ENCODE measurements around the gene KRTAP12-3.
"Not testable (repeated sequence)": the region's sequence is repeated elsewhere in the genome, so short reads cannot be mapped to it uniquely, and the experiment has no call there.

KRTAP12-3 gene

DNA sequence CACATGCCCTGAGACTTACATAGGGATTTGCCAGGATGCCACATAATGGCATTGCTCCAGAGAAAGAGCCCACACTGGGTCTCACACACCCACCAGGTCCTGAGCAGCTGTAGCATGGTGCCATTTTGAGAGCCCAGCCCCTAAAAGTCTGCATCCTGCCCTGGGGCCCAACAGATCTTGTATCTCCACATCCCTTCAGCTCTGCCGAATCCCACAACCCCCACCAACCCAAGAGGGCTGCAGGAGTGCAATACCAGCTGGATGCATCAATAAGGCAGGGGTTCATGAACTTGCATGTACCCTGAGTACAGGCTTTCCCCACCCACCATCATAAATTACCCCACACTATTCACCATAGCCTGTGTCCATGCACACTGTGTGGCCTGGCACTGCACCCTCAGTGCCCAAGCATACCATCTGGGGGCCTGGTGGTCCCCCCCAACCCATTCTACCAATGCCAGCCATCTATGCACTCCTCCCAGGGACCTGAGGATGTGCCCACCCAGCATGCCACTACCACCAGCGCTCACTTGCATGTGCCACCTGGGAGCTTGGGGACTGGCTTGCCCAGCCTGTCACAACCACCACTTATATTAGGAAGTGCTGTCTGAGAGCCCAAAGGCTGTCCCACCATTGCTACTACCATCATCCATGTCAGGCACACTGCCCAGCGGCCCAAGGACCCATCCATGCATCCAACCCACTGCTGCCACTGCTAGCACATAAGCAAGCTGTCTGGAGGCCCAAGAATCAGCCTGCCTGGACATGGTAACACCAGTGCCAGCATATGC lies 13.1 kb downstream of the KRTAP12-3 start:
- no peak overlapping the region for H3K4me3 ChIP-seq
- H3K4me1 ChIP-seq, result no peaks in the 10 kb centered on the region
- DNase-seq (ENCODE audit: low spot score in 2 of 2), result no peak
- no peaks in the 10 kb centered on the region for H3K36me3 ChIP-seq (replicated peaks)
- in situ Hi-C loops (cut with MboI; ENCODE audit: low sequenced_read_pairs), result no loop called here
- peaks cover 6% of the 10 kb centered on the region; the same call in 1 of the 2 replicates for H3K9me3 ChIP-seq
- peaks cover 7% of the 10 kb centered on the region; the same call in 1 of the 2 replicates for H3K27me3 ChIP-seq (ENCODE audit: low read depth)

GRCh38 chr21:44671911-44672310 lies 14.2 kb downstream of the KRTAP12-3 start:
- Histone ChIP-seq H3K27me3 (ENCODE audit: low read depth) (peaks cover 14% of the 10 kb centered on the region; the same call in 1 of the 2 replicates), H3K4me1 (no peaks in the 10 kb centered on the region), H3K4me3 (no peak overlapping the region), H3K9me3 (peaks cover 6% of the 10 kb centered on the region; the same call in 1 of the 2 replicates), H3K36me3 (replicated peaks) (no peaks in the 10 kb centered on the region)
- no peak for DNase-seq (ENCODE audit: low spot score in 2 of 2)
- in situ Hi-C loops (cut with MboI; ENCODE audit: low sequenced_read_pairs), result no loop called here

- Histone ChIP-seq H3K4me3 (no peak overlapping the region), H3K9me3 (peaks cover 3% of the 10 kb centered on the region; the same call in 1 of the 2 replicates), H3K4me1 (no peaks in the 10 kb centered on the region), H3K27me3 (ENCODE audit: low read depth) (peaks cover 16% of the 10 kb centered on the region; the same call in 1 of the 2 replicates), H3K36me3 (replicated peaks) (no peaks in the 10 kb centered on the region)
- in situ Hi-C loops (cut with MboI; ENCODE audit: low sequenced_read_pairs), result no loop called here
- DNase-seq (ENCODE audit: low spot score in 2 of 2), result no peak
These were observed 20.1 kb downstream of the KRTAP12-3 start for GRCh38 chr21:44677881-44678280.

- Histone ChIP-seq H3K9me3 (no peaks in the 10 kb centered on the region), H3K4me1 (no peaks in the 10 kb centered on the region), H3K36me3 (replicated peaks) (no peaks in the 10 kb centered on the region), H3K27me3 (ENCODE audit: low read depth) (peaks cover 10% of the 10 kb centered on the region; the same call in 1 of the 2 replicates), H3K4me3 (no peak overlapping the region)
- DNase-seq (ENCODE audit: low spot score in 2 of 2), result no peak
- in situ Hi-C loops (cut with MboI; ENCODE audit: low sequenced_read_pairs), result no loop called here
These were observed 23.4 kb downstream of the KRTAP12-3 start for GRCh38 chr21:44681152-44681551.

DNA sequence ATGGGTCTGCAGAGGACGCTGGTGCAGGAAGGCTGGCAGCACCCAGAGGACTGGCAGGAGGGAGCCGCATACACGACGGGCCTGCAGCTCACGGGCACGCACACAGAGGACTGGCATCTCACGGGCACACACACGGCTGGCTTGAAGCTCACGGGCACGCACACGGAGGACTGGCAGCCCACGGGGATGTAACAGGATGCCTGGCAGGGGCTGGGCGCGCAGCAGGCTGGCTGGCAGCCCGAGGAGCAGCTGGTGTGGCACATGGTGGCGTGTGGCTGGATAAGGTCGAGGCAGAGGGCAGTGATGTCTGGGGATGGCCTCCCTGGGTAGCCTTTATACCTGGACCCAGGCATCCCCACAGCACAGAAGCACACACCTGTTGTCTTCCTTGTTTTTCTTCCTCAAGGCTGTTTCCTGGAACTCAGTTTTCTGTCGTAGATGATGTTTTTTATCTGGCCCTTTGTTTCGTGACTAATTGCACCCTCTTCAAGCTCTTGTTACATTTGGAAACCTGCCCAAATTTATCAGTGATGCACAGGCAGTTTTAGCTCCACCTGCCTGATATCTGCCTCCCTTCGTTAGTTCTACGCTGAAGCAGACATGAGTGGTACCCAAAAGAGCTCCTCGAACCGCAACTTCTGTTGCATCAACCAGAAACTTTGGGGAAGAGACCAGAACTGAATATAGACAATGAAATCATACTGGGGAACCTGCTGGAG lies 24.3 kb downstream of the KRTAP12-3 start, which contains the start of gene KRTAP12-1:
Gene KRTAP12-1 (minus strand): TSS at position 303 of the 719 bp plus-strand sequence. CDS start 40 bp downstream, at position 263.
- Histone ChIP-seq H3K4me1 (no peaks in the 10 kb centered on the region), H3K36me3 (replicated peaks) (no peaks in the 10 kb centered on the region), H3K4me3 (no peak within 1 kb of the TSS), H3K27me3 (ENCODE audit: low read depth) (0 out of 2 replicates have a peak, but pooled peaks cover 4% of the 10 kb centered on the region), H3K9me3 (no peaks in the 10 kb centered on the region)
- in situ Hi-C loops (cut with MboI; ENCODE audit: low sequenced_read_pairs), result no loop called here
- no peak for DNase-seq (ENCODE audit: low spot score in 2 of 2)

DNA sequence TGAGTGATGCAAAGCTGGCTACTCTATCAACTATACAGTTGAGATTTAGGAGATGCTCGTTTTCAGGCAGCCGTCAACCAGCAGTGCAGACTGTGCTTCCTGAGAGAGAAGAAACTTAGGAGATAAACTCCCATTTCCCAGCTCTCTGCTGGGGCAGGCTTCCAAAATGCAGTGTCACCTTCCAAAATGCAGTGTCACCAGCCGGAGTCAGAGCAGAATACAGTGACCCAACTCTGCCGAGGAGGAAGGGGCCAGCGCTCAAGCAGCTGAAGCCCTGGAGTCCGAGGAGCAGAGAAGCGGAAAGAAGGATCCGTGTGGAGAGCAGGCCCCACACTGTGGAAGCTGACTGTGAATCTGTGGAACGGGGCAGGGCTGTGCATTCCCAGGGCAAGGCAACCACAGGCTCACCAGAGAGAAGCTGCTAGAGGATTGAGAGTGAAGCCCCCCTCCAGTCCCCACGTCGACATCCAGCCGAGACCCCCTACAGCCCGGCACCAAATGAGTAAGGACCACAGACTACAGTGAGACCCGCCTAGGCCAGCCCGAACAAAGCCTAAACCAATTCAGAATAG lies 24.9 kb downstream of the KRTAP12-3 start:
- no peaks in the 10 kb centered on the region for H3K9me3 ChIP-seq
- in situ Hi-C loops (cut with MboI; ENCODE audit: low sequenced_read_pairs), result no loop called here
- no peaks in the 10 kb centered on the region for H3K36me3 ChIP-seq (replicated peaks)
- H3K4me1 ChIP-seq, result no peaks in the 10 kb centered on the region
- DNase-seq (ENCODE audit: low spot score in 2 of 2), result no peak
- H3K4me3 ChIP-seq, result no peak overlapping the region
- 0 out of 2 replicates have a peak, but pooled peaks cover 4% of the 10 kb centered on the region for H3K27me3 ChIP-seq (ENCODE audit: low read depth)

- Histone ChIP-seq H3K27me3 (ENCODE audit: low read depth) (0 out of 2 replicates have a peak, but pooled peaks cover 4% of the 10 kb centered on the region), H3K9me3 (no peaks in the 10 kb centered on the region), H3K4me3 (no peak overlapping the region), H3K36me3 (replicated peaks) (no peaks in the 10 kb centered on the region), H3K4me1 (no peaks in the 10 kb centered on the region)
- DNase-seq (ENCODE audit: low spot score in 2 of 2), result no peak
- in situ Hi-C loops (cut with MboI; ENCODE audit: low sequenced_read_pairs), result no loop called here
These were observed 26.3 kb downstream of the KRTAP12-3 start for GRCh38 chr21:44684077-44684476.

- no peak overlapping the region for H3K4me3 ChIP-seq
- no peaks in the 10 kb centered on the region for H3K4me1 ChIP-seq
- in situ Hi-C loops (cut with MboI; ENCODE audit: low sequenced_read_pairs), result no loop called here
- H3K9me3 ChIP-seq, result no peaks in the 10 kb centered on the region
- DNase-seq (ENCODE audit: low spot score in 2 of 2), result no peak
- H3K36me3 ChIP-seq (replicated peaks), result no peaks in the 10 kb centered on the region
- H3K27me3 ChIP-seq (ENCODE audit: low read depth), result 0 out of 2 replicates have a peak, but pooled peaks cover 4% of the 10 kb centered on the region
These were observed 26.8 kb downstream of the KRTAP12-3 start for GRCh38 chr21:44684483-44684882.

DNA sequence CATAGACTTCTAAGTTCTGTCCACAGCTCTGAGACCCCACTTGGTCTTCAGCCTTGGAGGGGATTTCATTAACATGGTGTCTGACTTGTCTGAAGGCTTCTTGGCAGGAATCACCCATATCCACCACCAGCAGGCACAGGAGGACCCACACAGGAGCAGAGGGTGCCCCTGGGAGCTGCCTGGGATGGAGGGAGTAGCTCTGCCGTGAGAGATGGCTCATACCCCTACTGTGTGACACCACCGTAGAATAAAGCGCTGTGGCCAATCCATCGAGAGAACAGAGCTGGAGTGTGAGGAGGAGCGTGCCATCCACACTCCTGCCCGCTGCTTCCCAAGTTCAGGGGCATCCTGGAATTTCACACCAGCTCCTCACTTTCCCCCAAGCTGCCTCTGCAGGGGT lies 27.3 kb downstream of the KRTAP12-3 start:
- DNase-seq (ENCODE audit: low spot score in 2 of 2); H3K36me3 ChIP-seq (replicated peaks); in situ Hi-C loops (cut with MboI; ENCODE audit: low sequenced_read_pairs); H3K4me1 ChIP-seq; H3K4me3 ChIP-seq; H3K27me3 ChIP-seq (ENCODE audit: low read depth); H3K9me3 ChIP-seq: not testable (repeated sequence)

DNA sequence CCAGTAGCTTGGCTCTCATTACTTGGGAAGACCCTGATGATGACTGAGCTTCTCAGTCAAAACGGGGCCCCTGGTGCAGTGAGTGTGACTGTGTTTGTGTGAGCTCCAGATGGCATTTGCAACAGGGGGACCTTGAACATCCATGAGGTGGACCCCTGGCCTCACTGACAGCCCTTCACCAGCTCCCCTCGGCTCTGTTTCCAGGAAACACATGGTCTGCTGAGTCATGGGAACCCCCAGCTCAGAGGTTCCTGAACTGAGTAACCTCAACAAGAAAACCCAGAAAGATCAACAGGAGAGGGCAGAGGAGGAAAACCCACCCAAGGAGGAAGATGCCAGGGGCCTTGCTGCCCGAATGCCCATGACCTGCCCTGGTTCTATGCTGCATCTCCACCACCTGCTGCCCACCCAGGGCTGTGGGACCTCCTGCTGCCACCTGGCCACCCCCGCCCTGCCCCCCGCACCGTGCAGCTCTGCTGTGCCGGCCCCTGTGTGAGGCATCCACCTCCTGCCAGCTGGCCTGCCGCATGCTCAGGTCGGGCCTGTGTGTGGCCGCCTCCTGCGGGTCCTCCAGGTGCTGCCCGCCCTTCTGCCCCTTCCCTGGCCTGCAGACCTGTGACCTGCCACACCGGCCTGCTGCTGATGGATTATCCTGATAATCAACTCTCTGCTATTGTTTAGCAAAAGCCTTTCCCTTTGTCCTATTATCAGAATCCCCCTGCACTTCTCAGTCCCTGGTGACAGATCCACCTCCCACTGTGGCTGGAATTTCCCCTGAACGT lies 28.5 kb downstream of the KRTAP12-3 start:
- Histone ChIP-seq H3K9me3 (no peaks in the 10 kb centered on the region), H3K36me3 (replicated peaks) (no peaks in the 10 kb centered on the region), H3K4me3 (no peak overlapping the region), H3K27me3 (ENCODE audit: low read depth) (no peaks in the 10 kb centered on the region), H3K4me1 (no peaks in the 10 kb centered on the region)
- in situ Hi-C loops (cut with MboI; ENCODE audit: low sequenced_read_pairs), result no loop called here
- no peak for DNase-seq (ENCODE audit: low spot score in 2 of 2)

DNA sequence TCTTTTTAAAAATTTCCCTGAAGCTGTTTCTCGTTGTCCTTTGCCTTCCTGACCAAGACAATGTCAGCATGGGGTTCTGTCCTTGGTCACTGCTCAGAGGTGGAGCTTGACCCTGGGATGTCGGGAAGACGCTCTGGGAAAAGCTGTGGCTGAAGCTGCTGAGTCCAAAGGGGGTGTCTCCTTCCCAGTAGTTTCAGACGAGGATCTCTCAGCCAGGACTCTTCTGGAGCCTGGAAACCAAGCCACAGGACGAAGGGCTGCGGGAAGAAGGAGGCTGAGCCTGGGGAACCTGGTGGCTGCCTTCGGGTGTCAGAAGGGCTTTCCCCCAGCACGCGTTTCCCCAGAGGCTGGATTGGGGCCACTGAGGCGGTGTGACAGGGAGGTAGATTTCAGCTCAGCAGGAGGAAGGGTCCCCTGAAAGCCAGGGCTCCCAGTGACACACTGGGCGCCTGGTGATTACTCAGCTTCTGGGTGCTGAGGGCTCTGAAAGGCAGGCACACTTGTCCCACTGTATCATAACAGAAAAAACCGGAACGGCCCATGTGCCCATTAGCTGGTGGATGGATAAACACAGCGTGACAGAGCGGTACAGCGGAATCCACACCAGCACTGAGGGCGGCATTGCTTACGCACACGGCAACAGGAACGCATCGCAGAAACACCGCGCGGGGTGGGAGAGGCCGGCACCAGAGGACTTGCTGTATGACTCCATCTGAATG lies 29.3 kb downstream of the KRTAP12-3 start:
- Histone ChIP-seq H3K4me1 (no peaks in the 10 kb centered on the region), H3K9me3 (no peaks in the 10 kb centered on the region), H3K4me3 (no peak overlapping the region), H3K36me3 (replicated peaks) (no peaks in the 10 kb centered on the region), H3K27me3 (ENCODE audit: low read depth) (no peaks in the 10 kb centered on the region)
- no peak for DNase-seq (ENCODE audit: low spot score in 2 of 2)
- in situ Hi-C loops (cut with MboI; ENCODE audit: low sequenced_read_pairs), result no loop called here

DNA sequence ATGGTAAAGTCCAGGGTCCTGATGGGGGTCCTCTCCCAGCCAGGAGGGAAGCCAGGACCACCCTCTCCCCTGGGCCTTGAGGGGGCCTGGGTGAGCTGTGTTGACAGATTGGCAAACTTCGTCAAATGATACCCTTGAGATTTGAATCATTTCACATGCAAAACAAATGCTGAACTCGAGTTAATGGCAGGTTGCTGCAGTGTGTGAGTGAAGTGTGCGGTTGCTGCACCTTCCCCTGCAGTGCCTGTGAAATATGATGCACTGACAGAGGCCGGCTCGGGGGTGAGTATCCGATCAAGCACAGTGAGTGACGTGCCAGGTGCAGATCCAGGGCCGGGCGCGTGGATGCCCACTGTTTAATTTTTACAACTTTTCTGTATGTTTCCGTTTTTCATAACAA lies 29.9 kb downstream of the KRTAP12-3 start:
- no peaks in the 10 kb centered on the region for H3K27me3 ChIP-seq (ENCODE audit: low read depth)
- H3K4me3 ChIP-seq, result no peak overlapping the region
- no peak for DNase-seq (ENCODE audit: low spot score in 2 of 2)
- in situ Hi-C loops (cut with MboI; ENCODE audit: low sequenced_read_pairs), result no loop called here
- H3K36me3 ChIP-seq (replicated peaks), result no peaks in the 10 kb centered on the region
- no peaks in the 10 kb centered on the region for H3K4me1 ChIP-seq
- no peaks in the 10 kb centered on the region for H3K9me3 ChIP-seq

- H3K9me3 ChIP-seq; H3K27me3 ChIP-seq (ENCODE audit: low read depth); DNase-seq (ENCODE audit: low spot score in 2 of 2); H3K36me3 ChIP-seq (replicated peaks); H3K4me3 ChIP-seq; in situ Hi-C loops (cut with MboI; ENCODE audit: low sequenced_read_pairs); H3K4me1 ChIP-seq: not testable (repeated sequence)
These were observed 32.0 kb downstream of the KRTAP12-3 start for GRCh38 chr21:44689740-44690139.
